ENCODE results near the gene GLP1R. TPM values are rescaled to one million over a fixed set of nuclear protein-coding genes. Genes with fewer than 3 reads are reported as not detected.

Gene GLP1R
- total RNA-seq, 1 experiment from 2014 or later: 0.85 TPM

GRCh38 chr6:39017547-39017880, 31.1 kb upstream of the GLP1R start:
- Histone ChIP-seq H3K4me1 (ENCODE audit: insufficient read depth, low read length) (no peaks in the 10 kb centered on the region), H2BK120ac (ENCODE audit: low read depth, low read length, poor library complexity, severe bottlenecking) (no peak overlapping the region), H3K79me2 (ENCODE audit: insufficient read depth, low read length) (no peaks in the 10 kb centered on the region), H3K14ac (ENCODE audit: insufficient read depth, low read length) (no peak overlapping the region), H3K4me2 (ENCODE audit: insufficient read depth, insufficient read length, low read length) (no peak overlapping the region), H2AFZ (ENCODE audit: low read length) (no peak overlapping the region), H2BK20ac (ENCODE audit: low read depth, low read length, poor library complexity, severe bottlenecking) (no peak overlapping the region), H3K4ac (ENCODE audit: low read depth, low read length) (no peak overlapping the region), H4K8ac (replicated peaks; ENCODE audit: insufficient read length, low read depth, low read length) (no peak overlapping the region), H3K9me3 (ENCODE audit: control insufficient read depth, low read depth, low read length) (no peaks in the 10 kb centered on the region), H3K18ac (ENCODE audit: insufficient read length, low read depth, low read length) (no peak overlapping the region), H2BK5ac (ENCODE audit: insufficient read length, low read length) (no peak overlapping the region), H3K27ac (ENCODE audit: insufficient read length, low read depth, low read length) (no peak overlapping the region), H3K9ac (ENCODE audit: extremely low read depth, insufficient read length, low read length) (no peak overlapping the region), H3K23ac (ENCODE audit: insufficient read length, low read depth, low read length) (no peak overlapping the region), H4K91ac (ENCODE audit: insufficient read length, low read depth, low read length) (no peak overlapping the region), H3K79me1 (ENCODE audit: insufficient read depth, low read depth, low read length, poor library complexity, severe bottlenecking) (no peaks in the 10 kb centered on the region), H4K5ac (ENCODE audit: insufficient read length, low read depth, low read length) (no peak overlapping the region), H2AK5ac (ENCODE audit: insufficient read length, low read length) (no peak overlapping the region), H2BK15ac (ENCODE audit: low read depth, low read length) (no peak overlapping the region), H4K20me1 (ENCODE audit: control insufficient read depth, insufficient read depth, insufficient read length) (no peaks in the 10 kb centered on the region), H3T11ph (ENCODE audit: low read length) (no peak overlapping the region), H2BK12ac (ENCODE audit: insufficient read length, low read depth, low read length) (no peak overlapping the region), H3K27me3 (ENCODE audit: insufficient read depth, low read length) (no peaks in the 10 kb centered on the region), H3K23me2 (ENCODE audit: insufficient read length, low read depth, low read length, poor library complexity, severe bottlenecking) (no peaks in the 10 kb centered on the region), H3K56ac (ENCODE audit: insufficient read length, low read depth, low read length) (no peak overlapping the region)
- Mint-ChIP-seq H3K36me3 (ENCODE audit: insufficient read depth in 1 of 3, low read depth in 3 of 3) (no peaks in the 10 kb centered on the region), H3K9me3 (no peaks in the 10 kb centered on the region), H3K27me3 (ENCODE audit: low read depth) (peaks cover 12% of the 10 kb centered on the region), H3K27ac (no peak overlapping the region), H3K4me1 (no peaks in the 10 kb centered on the region; a peak in 2 of 4 replicates), H3K4me3 (no peak overlapping the region)
- TF ChIP-seq CTCF (conservative IDR thresholded peaks at IDR 0.05): no peak
- no CpG with 5 or more reads among the region's 4 CpGs for WGBS (ENCODE audit: extremely low coverage, insufficient read length, low lambda C conversion rate)
- DNase-seq: no peak
